ENCODE measurements around the gene ARRDC2. TPM values are rescaled to one million over a fixed set of nuclear protein-coding genes. Genes with fewer than 3 reads are reported as not detected.

The ARRDC2 gene
- total and polyA plus RNA-seq, 2 of the 13 experiments (the other 11 are each of a cell fraction or from before 2014, with no cell fraction given), result 2.1 to 3.4 TPM

GRCh38 chr19:18007044-18007916 is 690 bp upstream of the ARRDC2 start (continued):
- peak; percentile 78; the same call in 1 of the 2 replicates for TF ChIP-seq ZNF691 (CRISPR knock-in tag; IDR thresholded peaks at IDR 0.05; ENCODE audit: borderline replicate concordance, low read depth)
- TF ChIP-seq ARHGAP35 (CRISPR knock-in tag; IDR thresholded peaks at IDR 0.05; ENCODE audit: borderline replicate concordance), result 0 out of 2 replicates have a peak, but pooled peaks have one; percentile 63
- no peak for TF ChIP-seq ZNF160 (CRISPR knock-in tag; IDR thresholded peaks at IDR 0.05)
- 0 out of 2 replicates have a peak, but pooled peaks have one; percentile 20 for TF ChIP-seq ZNF232 (CRISPR knock-in tag; IDR thresholded peaks at IDR 0.05; ENCODE audit: borderline replicate concordance)
- 0 out of 2 replicates have a peak, but pooled peaks have one; percentile 15 for TF ChIP-seq HDAC2 (CRISPR knock-in tag; IDR thresholded peaks at IDR 0.05)
- TF ChIP-seq REPIN1 (CRISPR knock-in tag; IDR thresholded peaks at IDR 0.05; ENCODE audit: borderline replicate concordance, low read depth), result no peak; the same call in 1 of the 2 replicates
- TF ChIP-seq SOX6 (IDR thresholded peaks at IDR 0.05), result no peak
- TF ChIP-seq SOX6 (CRISPR knock-in tag; IDR thresholded peaks at IDR 0.05), result 0 out of 2 replicates have a peak, but pooled peaks have one; percentile 21
- TF ChIP-seq KDM6A (CRISPR knock-in tag; IDR thresholded peaks at IDR 0.05; ENCODE audit: low read depth), result no peak
- no peak for TF ChIP-seq ZHX2 (IDR thresholded peaks at IDR 0.05; ENCODE audit: low read depth)
- TF ChIP-seq ZHX2 (CRISPR knock-in tag; IDR thresholded peaks at IDR 0.05; ENCODE audit: borderline replicate concordance), result no peak
- TF ChIP-seq SNRNP70 (IDR thresholded peaks at IDR 0.05; ENCODE audit: low read depth, low read length), result no peak
- TF ChIP-seq ATF3 (CRISPR knock-in tag; IDR thresholded peaks at IDR 0.05), result 0 out of 2 replicates have a peak, but pooled peaks have one; percentile 35
- peak; percentile 88 for TF ChIP-seq XRCC5 (optimal IDR thresholded peaks at IDR 0.05; ENCODE audit: low read length)
- no peak for TF ChIP-seq ZC3H4 (CRISPR knock-in tag; IDR thresholded peaks at IDR 0.05; ENCODE audit: borderline replicate concordance)
- no peak for TF ChIP-seq ELF4 (CRISPR knock-in tag; IDR thresholded peaks at IDR 0.05; ENCODE audit: borderline replicate concordance)
- 0 out of 2 replicates have a peak, but pooled peaks have one; percentile 17 for TF ChIP-seq NCOA2 (CRISPR knock-in tag; IDR thresholded peaks at IDR 0.05)
- TF ChIP-seq RXRA (CRISPR knock-in tag; IDR thresholded peaks at IDR 0.05), result peak; percentile 39; the same call in 1 of the 2 replicates
